Stomach (tissue), 4 donors: Measurements from ENCODE around the gene SH3RF3.

ENCODE experiments used
- CTCF ChIP-seq, 7 experiments: fragments of 450-650 bp in 4 of 7; fragments of 200-600 bp in 3 of 7; sonication (generic) in 3 of 7; IDR thresholded peaks; one replicate each; pipeline ENCODE4 v1.5.1; 2016 to 2019; ENCODE audit warnings: antibody characterized with exemption in 7 of 7, control low read depth in 2 of 7, mild to moderate bottlenecking in 1 of 7
- EP300 ChIP-seq: sonication (generic); formaldehyde crosslinking; IDR thresholded peaks from one replicate; pipeline ENCODE4 v1.6.1; 2017; ENCODE audit warnings: antibody characterized with exemption
- POLR2A ChIP-seq, 4 donors: fragments of 450-650 bp; IDR thresholded peaks; one replicate each; pipeline ENCODE4 v1.6.1; 2016; ENCODE audit warnings: antibody characterized with exemption in 4 of 4, control low read depth in 2 of 4, mild to moderate bottlenecking in 1 of 4, moderate library complexity in 1 of 4
- POLR2AphosphoS5 ChIP-seq, 3 donors: sonication (generic); formaldehyde crosslinking; IDR thresholded peaks; one replicate each; pipeline ENCODE4 v1.6.1; 2016; ENCODE audit warnings: antibody characterized with exemption in 3 of 3

GRCh38 chr2:109237792-109238191 is 108.8 kb downstream of the SH3RF3 start:
- no peak for TF ChIP-seq EP300
- no peak for TF ChIP-seq CTCF (IDR thresholded peaks at IDR 0.05)
- no peak for TF ChIP-seq POLR2A (IDR thresholded peaks at IDR 0.05)
- TF ChIP-seq POLR2AphosphoS5 (IDR thresholded peaks at IDR 0.05) = no peak
